Measurements from ENCODE around the gene TMEM79.

The TMEM79 gene

GRCh38 chr1:156298852-156299357 lies 14.8 kb downstream of the TMEM79 start, which contains the start of gene VHLL:
TSS of gene VHLL (minus strand) at chr1:156299307. CDS start at chr1:156299189, 118 bp downstream.
- Histone ChIP-seq H3K4ac (ENCODE audit: low read depth, low read length) (no peak within 1 kb of the TSS), H3K14ac (ENCODE audit: low read length) (no peak within 1 kb of the TSS), H3K18ac (ENCODE audit: low read length) (no peak within 1 kb of the TSS), H4K8ac (ENCODE audit: low read depth, low read length) (no peak within 1 kb of the TSS), H2BK12ac (ENCODE audit: low read length) (no peak within 1 kb of the TSS), H2AFZ (ENCODE audit: insufficient read depth, low read length, poor library complexity) (no peak within 1 kb of the TSS), H3K4me1 (ENCODE audit: control insufficient read depth in 1 of 2, insufficient read depth in 2 of 2, low read length in 2 of 2) (peaks cover 6 to 7% of the 10 kb centered on the region in 2 experiments), H3K79me2 (ENCODE audit: control insufficient read depth, insufficient read depth, low read length, poor library complexity) (peaks cover 5% of the 10 kb centered on the region), H4K12ac (ENCODE audit: low read depth, low read length) (no peak within 1 kb of the TSS), H2BK120ac (ENCODE audit: insufficient read depth, low read length, poor library complexity) (no peak within 1 kb of the TSS), H3K36me3 (ENCODE audit: control insufficient read depth in 1 of 2, insufficient read depth in 2 of 2, low read length in 2 of 2) (peaks cover 4 to 5% of the 10 kb centered on the region in 2 experiments), H4K91ac (ENCODE audit: low read depth, low read length) (no peak within 1 kb of the TSS), H3K79me1 (ENCODE audit: low read length) (peaks cover 3% of the 10 kb centered on the region), H3K4me2 (ENCODE audit: low read length) (no peak within 1 kb of the TSS), H3K23ac (ENCODE audit: low read length) (no peak within 1 kb of the TSS), H2BK5ac (ENCODE audit: low read depth, low read length, poor library complexity) (no peak within 1 kb of the TSS), H3K27ac (ENCODE audit: low read depth, low read length) (no peak within 1 kb of the TSS), H3K9me3 (ENCODE audit: insufficient read depth, low read depth, low read length) (no peaks in the 10 kb centered on the region), H3K9ac (ENCODE audit: low read length) (no peak within 1 kb of the TSS), H2AK5ac (ENCODE audit: low read length) (no peak within 1 kb of the TSS), H3K27me3 (ENCODE audit: insufficient read depth, low read length) (no peaks in the 10 kb centered on the region), H3K4me3 (ENCODE audit: low read depth, low read length) (no peak within 1 kb of the TSS)
- no CpG with 5 or more reads among the region's 19 CpGs for WGBS (ENCODE audit: extremely low coverage, insufficient coverage, insufficient read length)
- DNase-seq = no peak

- no peak overlapping the region for H3K4me2 ChIP-seq (ENCODE audit: low read length)
- no peak overlapping the region for H2AFZ ChIP-seq (ENCODE audit: insufficient read depth, low read length, poor library complexity)
- no peak overlapping the region for H3K14ac ChIP-seq (ENCODE audit: low read length)
- no peak overlapping the region for H3K23ac ChIP-seq (ENCODE audit: low read length)
- no peak overlapping the region for H2BK12ac ChIP-seq (ENCODE audit: low read length)
- H4K8ac ChIP-seq (ENCODE audit: low read depth, low read length) = no peak overlapping the region
- no peaks in the 10 kb centered on the region for H3K79me2 ChIP-seq (ENCODE audit: control insufficient read depth, insufficient read depth, low read length, poor library complexity)
- H3K9ac ChIP-seq (ENCODE audit: low read length) = no peak overlapping the region
- H3K27me3 ChIP-seq (ENCODE audit: insufficient read depth, low read length) = no peaks in the 10 kb centered on the region
- no peaks in the 10 kb centered on the region for H3K9me3 ChIP-seq (ENCODE audit: insufficient read depth, low read depth, low read length)
- H2AK5ac ChIP-seq (ENCODE audit: low read length) = no peak overlapping the region
- H3K4me3 ChIP-seq (ENCODE audit: low read depth, low read length) = no peak overlapping the region
- no peak for DNase-seq
- H3K4me1 ChIP-seq (ENCODE audit: control insufficient read depth in 1 of 2, insufficient read depth in 2 of 2, low read length in 2 of 2) = no peaks in the 10 kb centered on the region
- peaks cover 10 to 13% of the 10 kb centered on the region in 2 experiments for H3K36me3 ChIP-seq (ENCODE audit: control insufficient read depth in 1 of 2, insufficient read depth in 2 of 2, low read length in 2 of 2)
- H3K4ac ChIP-seq (ENCODE audit: low read depth, low read length) = no peak overlapping the region
- no peak overlapping the region for H2BK120ac ChIP-seq (ENCODE audit: insufficient read depth, low read length, poor library complexity)
- no peak overlapping the region for H4K12ac ChIP-seq (ENCODE audit: low read depth, low read length)
- no peak overlapping the region for H4K91ac ChIP-seq (ENCODE audit: low read depth, low read length)
- no peak overlapping the region for H3K27ac ChIP-seq (ENCODE audit: low read depth, low read length)
- H2BK5ac ChIP-seq (ENCODE audit: low read depth, low read length, poor library complexity) = no peak overlapping the region
- no peak overlapping the region for H3K18ac ChIP-seq (ENCODE audit: low read length)
- no CpG with 5 or more reads among the region's 4 CpGs for WGBS (ENCODE audit: extremely low coverage, insufficient coverage, insufficient read length)
- H3K79me1 ChIP-seq (ENCODE audit: low read length) = no peaks in the 10 kb centered on the region
Observed at GRCh38 chr1:156303241-156303640, 19.1 kb downstream of the TMEM79 start.

- H3K4me2 ChIP-seq (ENCODE audit: low read length) = no peak overlapping the region
- H2BK5ac ChIP-seq (ENCODE audit: low read depth, low read length, poor library complexity) = no peak overlapping the region
- H4K12ac ChIP-seq (ENCODE audit: low read depth, low read length) = no peak overlapping the region
- H2BK120ac ChIP-seq (ENCODE audit: insufficient read depth, low read length, poor library complexity) = no peak overlapping the region
- H3K79me1 ChIP-seq (ENCODE audit: low read length) = no peaks in the 10 kb centered on the region
- H3K23ac ChIP-seq (ENCODE audit: low read length) = no peak overlapping the region
- DNase-seq = no peak
- no peaks in the 10 kb centered on the region for H3K27me3 ChIP-seq (ENCODE audit: insufficient read depth, low read length)
- no peaks in the 10 kb centered on the region for H3K79me2 ChIP-seq (ENCODE audit: control insufficient read depth, insufficient read depth, low read length, poor library complexity)
- H4K8ac ChIP-seq (ENCODE audit: low read depth, low read length) = no peak overlapping the region
- no peak overlapping the region for H3K27ac ChIP-seq (ENCODE audit: low read depth, low read length)
- H2AK5ac ChIP-seq (ENCODE audit: low read length) = no peak overlapping the region
- no CpG with 5 or more reads among the region's 2 CpGs for WGBS (ENCODE audit: extremely low coverage, insufficient coverage, insufficient read length)
- H3K36me3 ChIP-seq (ENCODE audit: control insufficient read depth in 1 of 2, insufficient read depth in 2 of 2, low read length in 2 of 2) = peaks cover 27% of the 10 kb centered on the region in 2 experiments
- no peak overlapping the region for H3K14ac ChIP-seq (ENCODE audit: low read length)
- no peak overlapping the region for H3K9ac ChIP-seq (ENCODE audit: low read length)
- H3K9me3 ChIP-seq (ENCODE audit: insufficient read depth, low read depth, low read length) = no peaks in the 10 kb centered on the region
- H3K4ac ChIP-seq (ENCODE audit: low read depth, low read length) = no peak overlapping the region
- H3K4me1 ChIP-seq (ENCODE audit: control insufficient read depth in 1 of 2, insufficient read depth in 2 of 2, low read length in 2 of 2) = no peaks in the 10 kb centered on the region
- no peak overlapping the region for H2AFZ ChIP-seq (ENCODE audit: insufficient read depth, low read length, poor library complexity)
- H4K91ac ChIP-seq (ENCODE audit: low read depth, low read length) = no peak overlapping the region
- H3K18ac ChIP-seq (ENCODE audit: low read length) = no peak overlapping the region
- H2BK12ac ChIP-seq (ENCODE audit: low read length) = no peak overlapping the region
- no peak overlapping the region for H3K4me3 ChIP-seq (ENCODE audit: low read depth, low read length)
Observed at GRCh38 chr1:156305215-156305614, 21.1 kb downstream of the TMEM79 start.

GRCh38 chr1:156308078-156308477 lies 24.0 kb downstream of the TMEM79 start:
- H3K4me2 ChIP-seq (ENCODE audit: low read length) = no peak overlapping the region

More at GRCh38 chr1:156308078-156308477, 24.0 kb downstream of the TMEM79 start:
- Histone ChIP-seq H2BK120ac (ENCODE audit: insufficient read depth, low read length, poor library complexity) (no peak overlapping the region), H4K8ac (ENCODE audit: low read depth, low read length) (no peak overlapping the region), H3K4me1 (ENCODE audit: control insufficient read depth in 1 of 2, insufficient read depth in 2 of 2, low read length in 2 of 2) (no peaks in the 10 kb centered on the region), H2AFZ (ENCODE audit: insufficient read depth, low read length, poor library complexity) (no peak overlapping the region), H2BK5ac (ENCODE audit: low read depth, low read length, poor library complexity) (no peak overlapping the region), H2BK12ac (ENCODE audit: low read length) (no peak overlapping the region), H3K23ac (ENCODE audit: low read length) (no peak overlapping the region), H3K9me3 (ENCODE audit: insufficient read depth, low read depth, low read length) (no peaks in the 10 kb centered on the region), H3K36me3 (ENCODE audit: control insufficient read depth in 1 of 2, insufficient read depth in 2 of 2, low read length in 2 of 2) (peaks cover 43 to 48% of the 10 kb centered on the region in 2 experiments), H3K14ac (ENCODE audit: low read length) (no peak overlapping the region), H3K18ac (ENCODE audit: low read length) (no peak overlapping the region), H3K4me3 (ENCODE audit: low read depth, low read length) (no peak overlapping the region), H3K79me1 (ENCODE audit: low read length) (no peaks in the 10 kb centered on the region), H3K27me3 (ENCODE audit: insufficient read depth, low read length) (no peaks in the 10 kb centered on the region), H3K27ac (ENCODE audit: low read depth, low read length) (no peak overlapping the region), H3K4ac (ENCODE audit: low read depth, low read length) (no peak overlapping the region), H3K79me2 (ENCODE audit: control insufficient read depth, insufficient read depth, low read length, poor library complexity) (no peaks in the 10 kb centered on the region), H2AK5ac (ENCODE audit: low read length) (no peak overlapping the region), H4K91ac (ENCODE audit: low read depth, low read length) (no peak overlapping the region), H4K12ac (ENCODE audit: low read depth, low read length) (no peak overlapping the region), H3K9ac (ENCODE audit: low read length) (no peak overlapping the region)
- DNase-seq = no peak
